GM19467 (cell line): Measurements from ENCODE around the gene MAPKAP1.

Experiments used
- ATAC-seq: cut with Tn5 transposase; IDR thresholded peaks from one replicate; pipeline ENCODE4 v1.9.1; 2021; ENCODE audit warnings: mild to moderate bottlenecking, moderate library complexity; ENCODE audit not compliant: unreplicated experiment

MAPKAP1 gene

DNA sequence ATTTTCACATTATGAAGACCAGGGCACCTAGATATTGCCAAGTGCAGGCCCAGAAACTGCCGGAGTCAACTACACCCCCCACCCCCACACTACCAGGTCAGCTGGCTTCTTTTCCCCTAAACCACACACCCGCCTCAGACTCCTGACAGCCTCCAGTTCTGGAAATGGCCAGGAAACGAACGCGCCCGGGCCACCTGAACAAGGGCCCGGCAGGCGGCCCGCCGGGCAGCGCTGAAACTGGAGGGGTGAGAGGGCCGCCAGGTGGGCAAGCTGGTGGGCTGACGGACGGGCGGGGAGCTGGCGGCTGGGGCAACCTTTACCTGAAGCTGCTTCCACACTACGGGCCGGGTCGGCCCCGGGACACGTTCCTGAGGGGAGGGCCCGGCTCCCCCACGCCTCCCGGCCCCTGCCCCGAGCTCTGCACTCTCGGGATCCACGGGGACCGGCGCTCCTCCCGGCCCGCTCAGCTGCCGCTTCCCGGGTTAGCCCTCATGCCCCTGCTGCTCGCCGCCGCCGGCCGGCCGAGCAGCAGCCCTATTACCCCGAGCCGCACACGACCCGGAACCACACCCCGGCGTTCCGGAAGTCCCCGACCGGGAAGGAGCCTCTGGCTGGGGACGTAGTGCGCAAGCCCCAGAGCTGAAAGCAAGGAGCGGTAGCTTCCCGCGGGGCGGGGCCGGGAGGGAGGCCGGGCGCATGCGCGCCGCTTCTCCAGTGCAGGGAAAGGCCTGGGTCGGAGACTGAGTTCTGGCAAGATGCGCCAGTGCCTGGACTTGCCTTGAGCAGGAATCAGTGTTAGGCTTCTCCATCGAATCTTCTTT lies at the start of gene MAPKAP1:
Gene MAPKAP1 (minus strand): TSS at position 558 of the 821 bp plus-strand sequence. CDS start 34,634 bp downstream, outside the sequence.
- ATAC-seq = peak; percentile 93

DNA sequence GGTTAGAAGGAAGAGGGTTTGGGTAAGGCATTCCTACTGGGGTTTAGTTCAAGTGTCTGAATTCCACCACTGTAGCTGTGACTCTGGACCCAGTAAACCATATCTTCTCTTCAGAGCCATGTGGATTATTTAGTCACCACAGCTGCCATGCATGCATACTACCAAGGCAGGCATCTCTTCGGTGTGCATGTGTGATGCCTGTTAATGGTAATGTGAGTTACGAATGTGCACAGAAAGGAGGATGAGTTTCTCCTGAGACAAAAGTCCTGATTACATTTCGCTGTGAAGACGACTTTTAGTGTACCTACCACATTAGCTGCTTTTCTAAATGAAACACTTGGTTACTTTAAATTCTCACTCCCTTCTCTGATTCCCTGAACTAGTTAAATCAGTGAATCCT lies 49.5 kb upstream of the MAPKAP1 start:
- ATAC-seq = no peak

DNA sequence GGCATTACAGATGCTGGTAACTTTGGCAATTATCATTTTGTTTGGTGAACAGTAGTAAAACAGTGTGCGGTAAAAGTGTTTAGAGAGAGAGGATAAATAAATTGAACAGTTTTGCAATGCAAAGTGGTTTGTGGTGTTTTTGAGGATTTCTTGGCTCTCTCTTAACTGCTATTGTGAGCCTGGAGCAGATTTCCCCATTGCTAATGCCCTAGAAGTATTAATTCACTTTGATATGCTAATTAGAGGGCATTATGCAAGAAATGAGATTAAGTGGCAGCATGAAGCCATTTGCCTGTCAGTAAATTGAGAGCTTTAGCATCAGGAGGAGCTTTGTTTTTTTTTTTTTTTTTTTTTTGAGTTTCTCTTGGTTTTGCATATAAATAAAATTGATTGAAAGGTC lies 48.3 kb upstream of the MAPKAP1 start:
- no peak for ATAC-seq

DNA sequence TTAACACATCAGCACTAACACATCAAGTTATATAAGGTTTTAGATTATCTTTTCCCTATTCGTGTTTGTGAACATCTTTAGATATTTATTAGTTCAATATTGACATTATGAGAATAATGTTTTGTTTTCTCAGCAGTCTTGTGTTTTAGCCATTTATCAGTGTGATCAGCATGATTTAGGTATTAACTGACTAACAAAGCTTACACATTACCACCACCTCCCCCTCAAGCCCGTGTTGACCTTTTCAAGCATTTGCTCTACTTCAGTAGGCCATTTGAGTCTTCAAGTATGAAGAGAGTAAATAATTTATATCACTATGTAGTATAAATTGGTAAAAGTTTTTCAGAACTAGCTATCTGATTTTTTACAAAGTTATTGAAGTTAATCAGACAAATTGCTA lies 47.1 kb upstream of the MAPKAP1 start:
- no peak for ATAC-seq

DNA sequence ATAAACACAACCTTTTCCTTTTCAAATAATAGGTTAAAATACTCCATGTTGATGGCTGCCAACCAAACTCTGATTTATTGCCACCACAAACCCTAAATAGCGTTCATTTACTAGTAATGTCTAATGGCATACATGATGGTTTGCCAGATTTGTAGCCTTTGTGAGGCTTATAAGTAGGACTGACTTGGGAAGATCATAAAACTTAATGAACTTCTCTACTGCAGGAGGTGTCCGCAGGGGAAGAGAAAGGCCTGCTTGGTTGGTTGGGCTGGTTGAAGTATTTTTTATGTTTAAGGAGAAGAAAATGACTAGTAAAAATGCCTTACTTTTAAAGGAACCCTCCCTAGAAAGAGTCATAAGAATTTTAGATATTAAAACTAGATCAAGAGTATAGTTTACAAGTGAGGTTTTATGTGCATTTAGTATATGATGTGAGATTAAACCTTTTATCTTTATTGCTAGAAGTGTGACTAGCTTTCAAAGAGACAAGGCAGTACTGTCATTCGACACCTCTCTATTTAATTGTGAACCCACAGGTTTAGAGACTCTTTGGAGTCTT lies 45.1 kb upstream of the MAPKAP1 start:
- ATAC-seq = no peak

DNA sequence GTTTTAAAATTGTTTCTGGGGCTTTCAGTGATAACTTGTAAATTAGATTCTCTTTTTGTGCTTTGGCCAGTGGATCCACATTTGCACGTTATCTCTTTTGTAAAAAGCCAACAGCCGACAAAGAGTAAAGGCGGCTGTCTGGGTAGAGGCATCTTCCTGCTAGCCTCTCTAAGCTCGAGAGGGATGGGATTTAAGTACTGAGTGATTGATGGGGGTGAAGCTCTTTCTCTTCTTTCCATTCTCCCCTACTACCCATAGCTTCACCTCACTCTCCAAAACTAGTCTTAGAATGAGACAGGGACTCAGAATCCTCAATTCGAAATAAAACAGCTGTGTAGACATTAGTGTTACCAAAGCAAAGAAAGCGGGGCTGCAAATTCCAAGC lies 43.6 kb upstream of the MAPKAP1 start:
- ATAC-seq = no peak

DNA sequence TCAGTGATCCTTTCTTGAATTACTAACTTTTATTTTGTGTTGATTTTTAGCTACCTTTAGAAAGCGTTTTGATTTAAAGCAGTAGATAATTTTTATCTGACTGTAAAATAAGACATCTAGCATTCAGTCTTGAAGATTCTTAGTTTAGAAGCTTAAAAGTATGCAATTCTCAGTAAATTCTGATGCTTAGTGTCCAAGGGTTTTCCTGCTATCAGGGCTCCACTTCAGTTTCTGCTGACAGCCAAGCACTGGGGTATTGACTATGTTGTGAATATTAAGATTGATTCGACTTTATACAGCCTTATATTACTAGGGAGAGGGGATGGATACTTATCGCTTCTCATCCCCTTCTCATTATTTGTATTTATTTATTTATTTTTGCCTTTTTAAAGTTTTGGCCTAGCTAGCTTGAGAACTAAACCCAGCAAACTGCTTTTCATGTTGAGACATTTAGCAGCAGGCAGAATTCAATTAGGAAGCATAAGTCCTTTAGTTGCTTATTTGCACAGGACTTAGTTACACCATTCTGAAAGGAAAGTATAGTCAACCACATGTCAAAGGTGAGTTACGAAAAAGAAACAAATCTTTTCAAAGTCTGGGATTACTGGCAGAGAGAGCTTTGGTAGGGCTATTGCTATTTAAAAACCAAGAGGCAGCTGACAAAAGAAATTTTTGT lies 43.1 kb upstream of the MAPKAP1 start:
- ATAC-seq = no peak

DNA sequence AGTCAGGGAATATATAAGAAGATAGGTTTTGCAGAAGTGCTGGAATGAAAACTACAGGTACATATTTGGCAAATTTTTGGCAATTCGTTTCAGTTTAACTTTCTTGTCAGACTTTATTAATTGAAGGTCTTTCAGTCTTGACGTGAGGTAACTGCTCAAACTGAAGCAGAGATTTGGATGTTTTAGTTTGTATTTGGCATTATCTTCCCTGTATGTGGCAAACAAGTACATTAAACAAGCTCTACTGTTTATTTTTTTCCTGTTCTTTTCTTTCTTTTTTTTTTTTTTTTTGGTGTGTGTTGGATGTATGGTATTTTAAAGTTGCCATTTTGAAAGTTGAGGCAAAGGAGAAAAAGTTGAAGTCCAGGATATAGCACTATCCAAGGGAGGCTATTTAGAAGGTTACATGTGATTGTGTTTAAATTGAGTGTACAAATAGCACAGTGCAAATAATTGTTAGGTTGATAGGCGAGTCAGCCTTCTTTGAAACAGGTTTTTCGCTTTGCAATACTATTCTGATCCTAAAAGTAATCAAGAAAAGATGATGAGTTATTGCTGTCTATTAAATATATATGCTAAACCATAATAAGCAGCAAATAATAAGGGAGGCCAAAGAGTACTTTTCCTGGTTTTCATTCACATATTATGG lies 42.4 kb upstream of the MAPKAP1 start:
- no peak for ATAC-seq

DNA sequence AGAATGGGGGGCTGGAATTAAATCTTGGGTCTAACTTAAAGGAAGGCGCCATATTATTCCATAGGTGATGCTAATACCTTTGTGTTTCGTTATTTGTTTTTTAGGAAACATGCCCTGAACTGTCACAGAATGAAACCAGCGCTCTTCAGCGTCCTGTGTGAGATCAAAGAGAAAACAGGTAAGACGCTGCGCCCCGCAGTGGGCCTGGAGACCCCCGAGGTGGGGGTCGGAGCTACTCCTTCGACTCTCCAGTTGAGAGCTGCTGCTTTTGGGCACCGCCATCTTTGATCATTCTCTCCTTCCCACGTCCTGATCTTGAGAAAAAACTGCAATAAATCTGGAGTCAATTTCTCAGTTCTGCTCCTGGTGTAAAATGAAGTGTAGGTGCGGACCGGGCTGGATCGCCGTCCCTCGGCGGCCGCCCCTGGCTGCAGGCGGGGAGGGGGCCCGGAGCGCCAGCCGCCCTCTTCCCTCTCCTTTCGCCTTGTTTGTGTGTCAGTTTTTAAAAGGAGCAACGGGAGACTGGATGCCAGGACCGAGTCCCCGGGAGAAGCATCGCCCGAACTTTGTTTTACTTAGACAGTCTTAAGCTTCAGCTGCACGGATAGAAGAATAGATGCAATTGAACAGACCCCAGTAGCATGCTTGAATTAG lies 41.6 kb upstream of the MAPKAP1 start:
- ATAC-seq = no peak

DNA sequence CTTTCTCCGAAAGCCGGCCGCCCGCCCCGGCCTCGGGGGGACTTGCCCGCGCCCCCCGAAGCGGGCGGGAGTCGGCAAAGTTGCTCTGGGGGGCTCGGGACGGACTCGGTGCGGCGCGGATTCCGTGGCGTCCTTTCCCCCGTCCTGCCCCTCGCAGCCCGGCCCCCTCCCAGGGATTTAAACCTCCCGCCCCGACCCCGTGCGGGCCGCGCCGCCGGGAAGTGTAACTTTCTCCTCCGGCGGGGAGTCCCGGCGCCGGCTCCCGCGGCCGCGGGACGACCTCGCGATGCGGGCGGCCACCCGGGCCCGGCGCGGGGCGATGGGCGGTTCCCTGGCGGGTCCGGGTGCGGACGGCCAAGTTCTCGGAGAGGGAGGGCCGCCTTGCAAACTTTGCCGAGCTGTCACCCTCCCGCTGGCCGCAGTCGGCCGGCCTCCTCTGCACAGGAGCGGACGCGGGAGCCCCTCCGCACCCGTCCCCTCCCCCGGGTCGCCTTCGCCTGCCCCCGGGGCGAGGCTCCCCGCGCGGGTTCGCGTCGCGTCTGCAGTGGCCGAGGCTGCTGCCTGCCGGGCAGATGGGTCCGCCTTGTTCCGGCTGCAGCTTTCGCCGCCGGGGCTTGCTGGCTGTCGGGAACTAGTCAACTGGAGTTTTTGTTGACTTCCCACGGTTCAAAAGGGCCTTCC lies 40.9 kb upstream of the MAPKAP1 start:
- no peak for ATAC-seq

DNA sequence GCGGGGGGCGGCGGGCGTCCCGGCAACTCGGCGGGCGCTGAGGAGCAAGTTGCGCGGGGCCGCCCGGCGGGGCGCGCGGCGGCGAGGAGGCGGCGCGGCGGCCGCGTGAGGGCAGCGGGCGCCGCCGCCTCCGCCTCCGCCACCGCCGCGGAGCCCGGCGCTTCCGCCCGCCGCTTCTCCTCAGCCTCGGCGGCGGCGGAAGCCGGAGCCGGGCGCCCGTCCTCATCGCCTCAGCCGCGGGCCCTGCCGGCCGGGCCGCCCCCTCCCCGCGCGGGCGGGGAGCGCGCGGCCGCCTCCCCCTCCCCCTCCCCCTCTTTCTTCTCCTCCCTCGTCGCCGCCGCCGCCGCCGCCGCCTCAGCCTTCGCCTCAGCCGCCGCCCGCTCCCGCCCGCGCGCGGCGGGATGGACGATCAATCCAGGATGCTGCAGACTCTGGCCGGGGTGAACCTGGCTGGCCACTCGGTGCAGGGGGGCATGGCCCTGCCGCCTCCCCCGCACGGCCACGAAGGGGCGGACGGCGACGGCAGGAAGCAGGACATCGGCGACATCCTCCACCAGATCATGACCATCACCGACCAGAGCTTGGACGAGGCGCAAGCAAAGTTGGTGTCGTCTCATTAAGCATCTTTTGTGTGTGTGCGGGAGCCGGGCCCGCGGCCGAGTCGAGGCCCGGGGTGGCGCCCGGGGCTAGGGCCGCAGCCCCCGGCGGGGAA lies 40.2 kb upstream of the MAPKAP1 start, which contains the start of gene PBX3:
Gene PBX3 (plus strand): TSS at position 321 of the 712 bp plus-strand sequence.
- peak; percentile 13 for ATAC-seq

DNA sequence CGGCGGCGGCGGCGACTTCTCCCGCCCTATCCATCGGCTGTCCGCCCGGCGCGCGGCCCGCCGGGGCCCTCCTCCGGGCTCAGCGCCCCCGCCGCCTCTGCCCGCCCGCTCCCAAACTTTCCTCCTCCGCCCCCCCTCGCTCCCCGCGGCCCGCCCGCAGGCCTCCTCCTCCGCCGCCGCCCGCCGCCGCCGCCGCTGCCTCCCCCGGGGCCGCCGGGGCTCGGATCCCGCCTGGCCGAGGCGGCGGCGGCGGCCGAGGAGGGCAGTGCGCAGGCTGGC lies 39.7 kb upstream of the MAPKAP1 start:
- no peak for ATAC-seq

DNA sequence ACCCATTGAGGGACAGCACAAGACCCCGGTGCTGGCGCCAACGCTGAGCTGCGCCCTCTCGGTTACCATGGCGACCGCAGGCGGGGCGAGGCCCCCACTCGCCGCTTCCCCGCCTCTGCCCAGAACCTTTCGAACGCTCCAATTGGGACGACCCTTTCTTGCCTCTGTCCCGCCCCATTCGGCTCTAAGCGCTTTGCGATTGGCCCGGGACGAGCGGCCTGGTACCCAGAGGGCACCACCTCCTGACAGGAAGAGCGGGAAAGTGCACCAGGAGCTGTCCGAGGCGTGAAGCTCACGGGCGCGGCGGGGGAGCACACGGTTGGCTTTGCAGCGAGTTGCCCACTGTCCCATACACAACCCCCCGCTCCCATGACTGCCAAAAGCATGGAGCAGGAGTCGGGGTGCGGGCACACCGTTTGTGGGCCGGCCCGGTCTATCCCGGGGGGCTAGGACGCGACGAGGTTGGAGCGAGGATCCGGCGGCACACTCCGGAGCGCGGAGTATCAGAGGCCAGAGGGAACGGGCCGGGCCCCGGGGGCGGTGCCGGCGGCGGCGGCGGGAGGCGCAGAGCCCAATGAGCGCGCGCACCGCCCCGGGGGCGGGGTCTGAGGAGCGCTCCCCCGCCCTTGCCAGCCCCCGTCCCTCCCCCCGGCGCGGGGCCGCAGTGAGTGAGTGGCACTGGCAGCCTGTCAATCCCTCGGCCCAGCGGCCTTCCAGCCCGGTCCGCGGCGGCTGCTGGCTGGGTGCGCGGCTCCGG lies 39.2 kb upstream of the MAPKAP1 start:
- peak; percentile 57 for ATAC-seq

DNA sequence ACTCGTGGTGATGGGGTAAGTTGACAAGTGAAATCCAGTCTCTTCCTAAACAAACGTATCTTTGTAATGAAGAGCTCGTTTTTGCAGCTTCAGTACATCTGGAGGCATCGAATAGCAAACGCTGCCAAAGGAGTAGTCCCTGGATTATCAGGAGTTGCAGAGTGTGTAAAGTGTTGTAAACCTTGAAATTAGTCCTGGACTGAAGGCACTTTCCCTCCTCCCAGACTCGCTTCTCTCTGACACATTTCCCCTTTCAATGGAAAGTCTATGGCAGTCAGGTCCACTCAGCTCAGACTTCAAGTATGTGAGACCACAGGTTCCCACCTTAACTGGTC lies 38.6 kb upstream of the MAPKAP1 start:
- ATAC-seq = no peak

DNA sequence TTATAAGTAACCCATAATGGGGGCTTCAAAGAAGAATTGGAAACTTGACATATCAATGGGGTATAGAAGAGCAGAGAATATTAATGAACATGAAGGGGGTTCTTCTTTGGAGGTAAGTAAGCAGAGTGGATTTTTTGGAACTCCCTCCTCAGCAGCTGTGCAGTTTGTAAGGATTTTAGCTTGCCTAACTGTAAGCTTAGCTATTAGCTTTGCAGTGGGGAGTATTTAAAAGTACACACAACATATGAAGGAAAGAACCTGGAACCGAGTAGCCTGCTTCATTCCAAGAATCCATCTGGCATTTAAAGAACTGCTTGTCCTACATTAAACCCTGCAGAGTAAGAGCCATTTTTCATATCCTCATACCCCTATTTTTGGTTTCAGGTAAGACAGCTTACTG lies 38.0 kb upstream of the MAPKAP1 start:
- ATAC-seq = no peak

DNA sequence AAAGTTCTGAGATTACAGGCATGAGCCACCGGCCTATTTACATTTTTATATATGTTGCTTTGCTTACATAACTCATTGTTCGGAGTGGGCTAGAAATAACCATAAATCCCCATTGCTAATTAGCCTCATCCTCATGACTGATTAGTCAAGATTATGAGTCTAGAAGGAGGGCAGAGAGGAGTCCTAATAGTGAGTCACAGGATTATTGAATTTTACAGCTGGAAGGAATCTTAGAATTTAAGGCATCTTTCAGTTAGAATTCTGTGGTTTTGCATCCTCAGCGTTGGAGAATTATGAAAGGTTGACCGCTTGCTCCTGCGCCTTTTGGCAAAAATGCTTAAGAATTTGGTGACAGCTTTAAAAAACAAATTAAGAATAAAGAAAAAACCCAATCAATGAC lies 37.6 kb upstream of the MAPKAP1 start:
- ATAC-seq = no peak

DNA sequence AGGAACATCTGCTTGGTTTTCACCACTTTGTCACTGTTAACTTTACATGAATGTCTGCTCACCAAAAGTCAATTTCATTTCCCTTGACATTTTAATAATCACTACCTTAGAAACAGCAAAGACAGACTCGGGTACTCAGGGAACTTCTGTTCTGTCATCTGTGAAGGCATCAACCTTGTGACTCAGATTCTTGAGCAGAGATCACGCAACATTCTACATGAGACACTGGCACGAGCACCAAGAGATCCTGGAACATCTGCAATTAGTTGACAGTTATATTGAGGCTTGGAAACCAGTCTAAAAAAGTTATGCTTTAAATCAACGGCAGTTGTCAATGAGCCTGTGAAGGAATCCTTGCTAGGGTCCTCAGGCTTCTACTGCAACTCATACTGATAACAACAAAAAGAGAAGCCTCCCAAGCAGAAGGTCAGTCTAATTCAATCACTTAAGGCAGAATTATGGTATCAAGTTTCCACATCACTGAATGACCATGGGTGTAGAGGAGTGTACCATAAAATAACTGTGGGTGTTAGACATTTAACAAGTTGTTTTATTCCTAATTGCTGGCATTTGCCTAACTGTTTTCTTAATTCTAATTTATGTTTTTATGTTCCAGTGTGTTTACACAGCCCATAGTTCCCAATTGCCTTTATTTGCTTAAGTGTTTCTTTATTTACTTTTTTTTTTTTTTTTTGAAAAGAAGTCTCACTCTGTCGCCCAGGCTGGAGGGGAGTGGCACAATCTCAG lies 36.8 kb upstream of the MAPKAP1 start:
- ATAC-seq = no peak

DNA sequence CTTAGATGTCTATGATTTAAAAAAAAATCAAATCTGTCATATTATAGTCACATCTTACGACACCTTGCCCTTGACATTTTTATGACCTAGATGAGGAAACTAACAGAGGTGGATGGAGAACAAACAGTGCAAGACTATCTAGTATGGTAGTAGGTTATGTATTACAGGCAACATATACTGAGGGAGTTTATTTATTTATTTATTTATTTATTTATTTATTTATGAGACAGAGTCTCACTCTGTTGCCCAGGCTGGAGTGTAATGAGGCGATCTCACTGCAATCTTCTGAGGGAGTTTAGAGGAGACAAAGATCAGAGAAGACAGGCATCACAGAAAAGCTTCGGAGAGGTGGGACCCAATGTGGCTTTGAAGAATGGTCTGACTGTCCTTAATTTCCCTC lies 35.6 kb upstream of the MAPKAP1 start:
- ATAC-seq = no peak

DNA sequence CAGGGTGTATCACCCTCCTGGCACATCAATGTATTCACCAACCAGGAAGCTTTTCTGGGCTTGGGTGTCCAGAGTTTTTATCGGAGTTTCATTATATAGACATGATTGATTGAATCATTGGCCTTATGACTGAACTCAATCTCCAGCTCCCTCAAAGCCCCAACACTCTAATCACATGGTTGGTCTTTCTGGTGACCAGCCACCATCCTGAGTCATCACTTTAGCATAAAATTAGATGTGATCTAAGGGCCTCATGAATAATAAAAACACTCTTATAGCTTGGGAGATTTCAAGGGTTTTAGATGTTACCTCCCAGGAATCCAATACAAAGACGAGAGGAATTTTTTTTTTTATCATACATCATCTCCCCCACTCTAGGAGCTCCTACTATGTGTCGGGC lies 32.4 kb upstream of the MAPKAP1 start:
- ATAC-seq = no peak
